Heart left ventricle (tissue), 13 donors: Measurements from ENCODE around the gene LRP5.

ENCODE experiments used
- POLR2A ChIP-seq, 2 donors: fragments of 450-650 bp; IDR thresholded peaks; one replicate each; pipeline ENCODE4 v1.6.1; 2017; ENCODE audit warnings: antibody characterized with exemption in 2 of 2, mild to moderate bottlenecking in 2 of 2, moderate library complexity in 2 of 2
- TF ChIP-seq, protein P1 (sequence below), 12 donors: fragments of 200-600 bp; sonication (generic) in 4 of 12; IDR thresholded peaks; one replicate each; pipeline versions ENCODE4 v1.5.0 to v1.8.0; 2018 to 2022; ENCODE audit warnings: antibody characterized with exemption in 12 of 12, mild to moderate bottlenecking in 5 of 12
- donor health status: ischemic (EF 13 %, LVEDD 7.1; RV severe dilation, severe dysfunction).
- donor health status: DM: no; HTN: yes; CAD: no.
- donor health status: DM: no; HTN: no; CAD: no.
- donor health status: ischemic (EF 25% LVEDD 6.9; RV normal size, moderate dysfunction).
- donor health status: ischemic (EF 25% LVEDD 5.7; RV mildly dilated, moderate dysfunction).
- donor health status: ischemic (EF 35%, LVEDD 5.7; RV mildly dilated, moderate dysfunction).
- donor health status: nonischemic (EF 11% LVEDD 7.7; RV severe dilation, severe dysfunction).
- donor health status: DM: yes; HTN: yes; CAD: no.
- donor health status: PGD.
- donor health status: ischemic (EF 29% LVEDD 5.4; RV normal size, mild dysfunction).
- donor health status: nonischemic (EF 23%, LVEDD 6.1; RV moderate dilation, normal function).

DNA sequence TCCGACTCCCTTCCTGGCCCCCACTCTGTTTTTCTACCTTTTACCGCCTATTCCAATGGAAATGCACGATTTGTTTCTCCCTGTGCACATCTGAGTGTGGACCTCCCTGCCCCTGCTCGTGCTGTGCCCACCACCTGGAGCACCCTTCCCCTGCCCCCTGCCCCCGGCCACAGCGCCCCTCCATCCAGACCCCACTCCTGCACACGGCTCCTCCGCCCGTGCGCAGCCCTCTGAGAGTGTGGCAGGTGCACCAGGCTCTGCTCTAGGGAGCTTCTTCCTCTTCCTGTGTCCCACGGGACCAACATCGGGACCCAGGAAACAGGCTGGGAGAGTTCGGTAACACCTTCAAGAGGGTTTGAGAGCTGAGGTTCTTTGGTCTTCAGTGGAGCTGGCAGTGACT lies 62.9 kb downstream of the LRP5 start:
- TF ChIP-seq, protein P1, sequence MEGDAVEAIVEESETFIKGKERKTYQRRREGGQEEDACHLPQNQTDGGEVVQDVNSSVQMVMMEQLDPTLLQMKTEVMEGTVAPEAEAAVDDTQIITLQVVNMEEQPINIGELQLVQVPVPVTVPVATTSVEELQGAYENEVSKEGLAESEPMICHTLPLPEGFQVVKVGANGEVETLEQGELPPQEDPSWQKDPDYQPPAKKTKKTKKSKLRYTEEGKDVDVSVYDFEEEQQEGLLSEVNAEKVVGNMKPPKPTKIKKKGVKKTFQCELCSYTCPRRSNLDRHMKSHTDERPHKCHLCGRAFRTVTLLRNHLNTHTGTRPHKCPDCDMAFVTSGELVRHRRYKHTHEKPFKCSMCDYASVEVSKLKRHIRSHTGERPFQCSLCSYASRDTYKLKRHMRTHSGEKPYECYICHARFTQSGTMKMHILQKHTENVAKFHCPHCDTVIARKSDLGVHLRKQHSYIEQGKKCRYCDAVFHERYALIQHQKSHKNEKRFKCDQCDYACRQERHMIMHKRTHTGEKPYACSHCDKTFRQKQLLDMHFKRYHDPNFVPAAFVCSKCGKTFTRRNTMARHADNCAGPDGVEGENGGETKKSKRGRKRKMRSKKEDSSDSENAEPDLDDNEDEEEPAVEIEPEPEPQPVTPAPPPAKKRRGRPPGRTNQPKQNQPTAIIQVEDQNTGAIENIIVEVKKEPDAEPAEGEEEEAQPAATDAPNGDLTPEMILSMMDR (IDR thresholded peaks at IDR 0.05): no peak
- TF ChIP-seq POLR2A (IDR thresholded peaks at IDR 0.05): no peak
